Measurements from ENCODE around the gene OSGIN1.

Gene OSGIN1

DNA sequence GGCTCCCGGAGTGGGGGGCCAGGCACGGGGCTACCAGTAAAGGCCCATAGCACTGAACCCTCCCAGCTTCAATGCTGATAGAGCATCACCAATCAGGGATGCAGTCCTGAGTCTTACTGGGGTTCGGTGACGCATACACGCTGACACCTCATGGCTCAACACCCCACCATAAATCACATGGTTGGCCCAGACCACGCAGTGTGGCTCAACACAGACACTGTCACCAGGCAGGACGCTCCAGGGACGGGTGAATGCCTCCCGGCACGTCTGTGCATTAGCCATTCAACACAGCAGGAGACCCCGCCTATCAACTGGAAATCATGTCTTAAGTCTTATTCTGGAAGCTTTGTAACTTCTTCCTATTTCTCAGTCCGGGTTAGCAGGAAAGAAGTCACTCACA lies 50.0 kb downstream of the OSGIN1 start:
- DNase-seq (ENCODE audit: low read depth) = no peak

DNA sequence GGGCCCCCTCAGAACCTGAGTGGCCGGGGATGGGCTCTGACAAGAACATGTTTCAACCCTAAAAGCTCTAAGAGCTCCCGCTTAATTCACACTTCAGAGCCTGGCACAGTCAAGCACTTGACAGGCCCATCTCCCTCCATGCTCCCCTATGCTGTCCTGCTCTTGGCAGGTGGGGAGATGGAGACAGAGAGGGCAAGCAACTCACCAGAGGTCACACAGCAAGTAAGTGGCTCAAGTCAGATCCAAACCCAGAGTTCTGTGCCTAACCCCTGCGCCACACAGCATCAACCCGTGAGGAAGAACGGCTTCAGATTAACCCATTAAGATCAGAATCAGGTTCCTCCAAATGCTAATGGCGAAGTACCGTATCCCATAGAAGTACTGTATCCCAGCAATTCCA lies 51.4 kb downstream of the OSGIN1 start:
- no peak for DNase-seq (ENCODE audit: low read depth)

DNA sequence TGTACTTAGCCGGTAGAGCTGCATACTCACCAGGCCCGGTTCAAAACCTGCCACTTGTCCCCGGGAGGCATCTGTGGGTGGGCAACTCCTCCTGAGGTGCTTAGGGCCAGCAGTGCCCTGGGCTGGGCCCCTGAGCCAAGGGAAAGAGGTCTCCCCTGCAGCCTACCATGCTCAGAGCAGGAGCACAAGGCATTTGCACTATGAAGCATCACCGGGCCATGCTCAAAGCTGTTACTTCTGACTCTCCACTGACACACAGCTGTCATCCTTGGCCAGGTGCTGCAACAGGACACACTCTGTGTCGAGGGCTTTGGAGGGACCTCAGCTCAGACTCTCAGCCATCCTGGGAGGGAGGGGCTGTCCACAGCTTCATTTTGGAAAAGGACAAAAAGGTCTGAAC lies 52.4 kb downstream of the OSGIN1 start:
- no peak for DNase-seq (ENCODE audit: low read depth)

DNA sequence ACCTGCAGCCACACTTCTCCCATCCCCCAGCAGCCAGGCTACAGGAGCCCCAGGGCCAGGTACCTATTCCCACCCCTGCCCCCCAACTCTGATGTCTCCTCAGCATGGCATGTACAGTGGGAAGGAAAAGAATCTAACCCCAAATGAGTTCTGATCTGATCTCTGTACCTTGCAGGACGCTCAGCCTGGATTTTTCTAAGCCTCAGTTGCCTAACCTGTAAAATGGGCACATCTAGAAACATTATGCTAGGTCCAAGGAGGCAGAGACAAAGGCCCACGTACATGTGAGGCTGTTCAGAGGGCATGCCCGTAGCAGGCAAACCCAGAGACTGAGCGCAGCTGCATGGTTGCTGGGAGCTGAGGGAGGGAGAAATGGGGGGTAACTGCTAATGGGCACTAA lies 54.5 kb downstream of the OSGIN1 start:
- DNase-seq (ENCODE audit: low read depth) = no peak

DNA sequence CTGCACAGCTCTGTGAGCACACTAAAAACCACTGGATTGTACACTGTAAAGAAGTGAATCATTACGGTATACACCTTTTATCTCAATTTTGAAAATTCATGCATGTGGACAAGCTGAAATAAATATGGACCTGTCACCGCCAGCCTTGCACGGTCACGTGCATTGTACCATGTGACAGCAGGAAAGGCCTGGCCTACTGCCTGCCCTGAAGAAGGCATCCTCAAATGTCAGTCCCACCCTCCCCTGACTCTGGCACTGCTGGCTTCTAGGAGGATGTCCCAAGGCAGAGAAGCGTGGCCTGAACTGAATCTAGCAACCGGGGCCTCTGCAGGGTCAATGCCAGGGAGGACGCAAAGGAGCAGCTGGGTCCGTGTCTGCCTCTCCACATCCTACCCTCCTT lies 54.9 kb downstream of the OSGIN1 start:
- DNase-seq (ENCODE audit: low read depth) = no peak

DNA sequence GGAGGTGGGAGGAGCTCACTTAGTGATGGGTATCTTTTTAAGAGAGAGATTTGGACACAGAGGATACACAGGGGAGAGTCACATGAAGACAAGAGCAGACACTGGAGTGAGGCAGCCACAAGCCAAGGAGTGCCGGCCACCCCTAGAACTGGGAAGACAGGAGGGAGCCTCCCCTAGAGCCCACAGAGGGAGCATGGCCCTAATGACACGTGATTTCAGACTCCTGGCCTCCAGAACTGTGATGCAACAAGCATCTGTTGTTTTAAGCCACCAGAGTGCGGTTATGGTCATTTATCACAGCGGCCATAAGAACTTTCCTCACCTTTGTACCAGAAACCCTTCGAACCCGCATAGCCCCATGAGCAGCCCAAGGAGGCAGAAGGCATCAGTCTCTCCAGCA lies 56.2 kb downstream of the OSGIN1 start:
- DNase-seq (ENCODE audit: low read depth) = no peak

DNA sequence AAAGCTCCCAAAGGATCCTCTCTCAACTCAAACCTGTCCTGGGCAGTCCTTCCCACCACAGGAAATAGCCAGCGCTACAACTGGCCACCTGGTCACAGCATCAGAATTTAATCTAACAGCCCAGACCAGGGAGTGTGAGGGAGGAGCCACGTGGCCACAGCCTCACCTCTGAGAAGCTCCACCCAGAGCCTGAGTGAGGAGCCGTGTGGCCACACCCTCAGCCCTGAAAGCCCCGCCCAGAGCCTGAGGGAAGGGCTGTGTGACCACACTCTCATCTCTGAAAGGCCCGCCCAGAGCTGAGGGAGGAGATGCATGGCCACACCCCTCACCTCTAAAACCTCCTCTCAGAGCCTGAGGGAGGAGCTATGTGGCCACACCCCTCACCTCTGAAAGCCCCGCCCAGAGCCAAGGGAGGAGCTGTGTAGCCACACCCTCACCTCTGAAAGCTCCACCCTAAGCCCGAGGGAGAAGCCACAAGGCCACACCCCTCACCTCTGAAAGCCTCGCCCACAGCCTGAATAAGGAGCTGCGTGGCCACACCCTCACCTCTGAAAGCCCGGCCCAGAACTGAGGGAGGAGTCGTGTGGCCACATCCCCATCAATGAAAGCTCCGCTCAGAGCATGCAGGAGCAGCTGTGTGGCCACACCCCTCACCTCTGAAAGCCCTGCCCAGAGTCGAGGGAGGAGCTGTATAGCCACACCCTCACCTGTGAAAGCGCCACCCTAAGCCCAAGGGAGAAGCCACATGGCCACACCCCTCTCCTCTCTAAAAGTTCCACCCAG lies 60.9 kb downstream of the OSGIN1 start:
- DNase-seq (ENCODE audit: low read depth) = peak; percentile 72

DNA sequence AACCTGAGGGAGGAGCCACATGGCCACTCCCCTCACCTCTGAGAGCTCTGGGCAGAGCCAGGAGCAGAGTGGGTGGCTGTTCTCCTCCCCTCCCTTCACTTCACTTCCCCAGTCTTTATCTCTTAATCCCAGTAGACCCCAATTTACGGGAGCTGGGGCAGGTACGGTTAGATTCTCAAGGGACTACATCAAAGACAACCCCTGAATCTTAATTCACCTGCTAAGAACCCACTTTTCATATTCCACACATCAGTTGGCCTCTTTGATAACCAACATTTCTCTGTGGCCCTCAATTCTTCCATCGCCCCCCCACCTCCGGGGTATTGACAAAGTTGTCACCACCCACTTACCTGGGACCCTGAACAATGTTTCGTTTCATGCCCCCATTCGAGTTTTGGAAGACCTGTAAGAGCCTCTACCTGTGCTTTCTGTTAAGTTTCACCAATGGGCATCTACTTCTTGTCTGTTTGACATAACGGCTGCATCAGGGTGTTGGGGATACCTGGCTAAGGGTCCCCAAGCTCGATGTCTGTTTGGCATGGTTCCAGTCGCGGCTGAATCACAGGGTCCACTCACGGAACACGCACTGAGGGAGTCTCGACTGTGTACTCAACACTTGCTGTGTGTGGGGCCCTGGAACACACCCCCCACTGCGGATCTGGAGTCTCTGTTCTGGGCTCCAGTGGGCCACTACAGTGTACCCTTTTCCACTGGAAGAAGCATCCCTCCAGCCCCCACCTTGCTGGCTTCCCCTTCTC lies 61.7 kb downstream of the OSGIN1 start:
- DNase-seq (ENCODE audit: low read depth) = no peak

DNA sequence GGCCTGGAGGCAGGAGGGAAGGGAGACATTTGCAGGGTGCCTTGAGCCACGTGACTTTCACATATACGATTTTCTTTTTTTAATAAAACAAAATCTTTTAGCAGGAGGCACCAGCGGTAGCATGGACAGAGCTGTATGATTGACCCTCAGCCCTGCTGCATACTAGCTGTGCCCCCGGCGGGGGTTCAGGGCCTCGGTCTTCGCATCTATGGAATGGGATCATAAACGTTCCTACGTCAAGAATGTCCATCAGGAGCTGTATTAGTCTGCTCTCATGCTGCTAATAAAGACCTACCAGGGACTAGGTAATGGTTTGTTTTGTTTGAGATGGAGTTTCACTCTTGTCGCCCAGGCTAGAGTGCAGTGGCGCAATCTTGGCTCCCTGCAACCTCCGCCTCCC lies 62.4 kb downstream of the OSGIN1 start:
- no peak for DNase-seq (ENCODE audit: low read depth)

Data from activated T-cell treated with anti-CD3 and anti-CD28 coated beads for 48 hours (primary cell).